ENCODE results near the gene SERHL2.
"Not testable (repeated sequence)": the region's sequence is repeated elsewhere in the genome, so short reads cannot be mapped to it uniquely, and the experiment has no call there.

SERHL2 gene

DNA sequence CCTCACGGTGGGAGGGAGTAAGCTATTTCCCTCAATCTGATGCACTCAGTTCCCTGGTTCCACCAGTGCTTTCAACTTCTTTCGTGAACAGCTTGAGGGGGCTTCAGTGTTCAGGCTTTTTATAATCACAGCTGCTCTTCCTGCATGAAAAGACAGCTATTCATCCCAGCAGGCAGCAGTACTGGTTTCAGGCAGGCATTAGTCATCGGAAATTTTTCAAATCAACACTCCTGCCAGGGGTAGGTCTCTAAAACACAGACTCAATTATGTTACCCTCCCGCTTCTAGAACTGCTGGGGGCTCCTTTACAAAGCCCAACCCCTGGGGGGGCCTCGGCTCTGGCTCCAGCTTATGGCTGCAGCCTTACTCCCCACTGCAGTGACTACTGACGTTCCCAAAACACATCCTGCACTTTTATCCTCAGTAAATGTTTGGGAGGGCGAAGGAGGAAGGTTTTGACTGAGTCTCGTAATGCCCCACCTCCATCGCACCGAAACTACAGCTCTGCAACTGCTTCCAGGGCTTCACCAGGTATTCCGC lies 55.1 kb downstream of the SERHL2 start:
- DNase-seq, result no peak

DNA sequence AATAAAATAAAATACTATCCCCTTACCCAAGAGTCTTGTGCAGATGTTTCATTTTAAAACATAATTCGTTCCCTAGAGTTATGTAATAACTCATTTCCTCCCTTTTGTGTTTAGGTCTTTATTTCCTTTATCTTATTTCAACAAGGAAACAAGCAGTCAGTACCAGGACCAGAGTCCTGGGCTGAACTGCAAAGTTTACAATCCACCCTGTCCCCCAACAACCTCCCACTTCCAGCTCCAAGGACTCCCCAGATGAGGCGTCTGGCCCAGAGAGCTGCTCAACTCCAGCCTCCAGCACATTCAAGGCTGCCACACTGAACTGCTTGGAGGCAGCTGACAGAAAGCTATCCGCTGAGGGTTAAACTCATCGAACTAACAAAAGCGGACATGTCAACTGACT lies 56.4 kb downstream of the SERHL2 start:
- DNase-seq, result no peak

DNA sequence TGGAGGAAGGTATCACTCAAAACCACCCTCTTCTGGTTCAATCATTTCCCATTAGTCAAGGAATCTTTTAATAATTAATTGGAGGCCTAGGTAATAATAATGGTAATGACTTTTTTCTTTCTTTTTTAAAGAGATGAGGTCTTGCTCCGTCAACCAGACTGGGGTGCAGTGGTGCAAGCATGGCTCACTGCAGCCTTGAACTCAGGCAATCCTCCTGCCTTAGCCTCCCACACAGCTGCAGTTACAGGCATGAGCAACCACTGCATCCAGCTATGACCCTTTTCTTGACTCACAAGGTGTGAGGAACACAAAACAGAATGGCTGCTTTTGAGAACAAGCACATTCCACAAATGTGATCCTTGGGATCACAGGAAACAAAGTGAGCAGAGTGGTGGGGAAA lies 57.3 kb downstream of the SERHL2 start:
- no peak for DNase-seq

DNA sequence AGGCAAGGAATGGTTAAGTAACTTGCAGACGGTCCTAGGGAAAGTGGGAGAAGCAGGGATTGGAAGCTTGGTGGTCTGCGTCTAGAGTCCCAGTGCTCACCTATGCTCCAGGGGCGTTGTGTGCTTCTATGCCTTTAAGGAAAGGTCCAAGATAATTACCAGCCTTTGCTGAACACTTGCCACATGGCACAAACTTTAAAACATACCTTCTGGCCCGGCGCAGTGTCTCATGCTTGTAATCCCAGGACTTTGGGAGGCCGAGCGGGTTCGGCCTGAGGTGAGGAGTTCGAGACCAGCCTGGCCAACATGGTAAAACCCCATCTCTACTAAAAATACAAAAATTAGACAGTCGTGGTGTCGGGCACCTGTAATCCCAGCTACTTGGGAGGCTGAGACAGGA lies 58.6 kb downstream of the SERHL2 start:
- no peak for DNase-seq

DNA sequence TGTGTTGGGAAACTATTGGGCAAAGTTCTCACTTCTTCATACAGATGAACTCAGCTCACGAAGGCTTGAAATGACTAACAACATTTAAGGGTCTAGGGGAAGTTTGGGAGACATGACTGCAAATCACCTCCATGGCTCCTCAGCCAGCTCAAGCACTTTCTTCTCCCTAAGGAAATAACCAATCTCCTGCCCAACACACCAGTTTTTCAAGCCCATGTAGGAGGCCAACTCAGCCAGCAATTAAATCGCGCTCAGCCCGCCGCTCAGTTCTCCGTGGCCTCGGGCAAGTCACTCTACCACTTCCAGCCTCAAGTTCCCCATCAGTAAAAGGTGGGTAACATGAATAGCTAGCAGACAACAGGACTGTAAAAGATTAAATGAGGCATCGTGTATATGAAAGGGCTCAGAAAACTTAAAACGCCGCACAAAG lies 60.1 kb downstream of the SERHL2 start:
- DNase-seq, result no peak

DNA sequence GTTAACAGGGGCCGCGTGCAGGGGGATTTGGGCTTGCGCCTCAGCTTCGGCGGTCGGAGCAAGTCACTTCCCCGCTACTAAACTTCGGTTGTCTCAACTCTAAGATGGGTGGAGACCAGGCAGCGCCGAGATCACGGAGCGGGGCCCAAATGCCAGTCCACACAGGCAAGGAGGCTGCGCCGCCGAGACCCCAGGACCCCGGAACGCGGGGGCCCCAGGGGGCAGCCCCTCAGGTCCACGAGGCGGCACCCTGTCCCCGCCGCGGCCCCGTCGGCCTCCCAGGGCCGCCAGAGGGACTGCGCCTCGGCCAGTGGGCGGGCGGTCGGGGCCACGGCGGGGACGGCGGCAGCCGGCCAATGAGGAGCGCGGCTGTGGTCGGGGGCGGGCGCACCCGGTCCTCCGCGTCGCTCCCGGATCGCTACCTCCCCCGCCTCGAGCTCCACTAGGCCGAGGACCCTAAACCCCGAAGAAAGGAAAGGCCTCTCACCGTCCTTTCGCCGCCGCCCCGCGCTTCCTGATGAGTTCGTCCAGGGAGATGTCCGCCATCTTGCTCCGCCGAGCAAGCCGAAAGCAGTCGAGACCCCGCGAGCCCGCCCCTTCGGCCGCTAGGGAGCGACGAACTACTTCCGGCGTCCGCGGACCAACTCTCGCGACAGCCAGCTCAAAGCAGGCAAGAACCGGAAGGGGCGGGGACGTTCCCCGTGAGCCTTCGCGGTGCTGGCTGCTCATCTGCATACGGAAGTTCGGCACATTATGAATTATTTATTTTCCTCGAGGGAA lies 60.7 kb downstream of the SERHL2 start, which contains the start of gene POLDIP3:
TSS of gene POLDIP3 (minus strand) at position 572 of the 780 bp plus-strand sequence. CDS start at position 546, 26 bp downstream.
- DNase-seq, result peak; percentile 95 to 96

GRCh38 chr22:42615092-42615859 lies 61.5 kb downstream of the SERHL2 start:
- peak; percentile 96 to 98 for DNase-seq

DNA sequence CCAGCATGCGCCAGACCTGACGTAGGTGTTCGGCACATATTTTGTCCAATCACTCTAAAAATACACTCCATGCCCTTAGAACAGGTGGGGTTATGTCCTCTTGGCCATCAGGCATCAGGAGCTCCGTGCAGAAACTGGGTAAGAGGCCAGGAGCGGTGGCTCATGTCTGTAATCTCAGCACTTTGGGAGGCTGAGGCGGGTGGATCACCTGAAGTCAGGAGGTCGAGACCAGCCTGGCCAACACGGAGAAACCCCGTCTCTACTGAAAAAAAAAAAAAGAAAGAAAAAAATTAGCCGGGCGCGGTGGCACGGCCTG lies 62.1 kb downstream of the SERHL2 start:
- not testable (repeated sequence) for DNase-seq

DNA sequence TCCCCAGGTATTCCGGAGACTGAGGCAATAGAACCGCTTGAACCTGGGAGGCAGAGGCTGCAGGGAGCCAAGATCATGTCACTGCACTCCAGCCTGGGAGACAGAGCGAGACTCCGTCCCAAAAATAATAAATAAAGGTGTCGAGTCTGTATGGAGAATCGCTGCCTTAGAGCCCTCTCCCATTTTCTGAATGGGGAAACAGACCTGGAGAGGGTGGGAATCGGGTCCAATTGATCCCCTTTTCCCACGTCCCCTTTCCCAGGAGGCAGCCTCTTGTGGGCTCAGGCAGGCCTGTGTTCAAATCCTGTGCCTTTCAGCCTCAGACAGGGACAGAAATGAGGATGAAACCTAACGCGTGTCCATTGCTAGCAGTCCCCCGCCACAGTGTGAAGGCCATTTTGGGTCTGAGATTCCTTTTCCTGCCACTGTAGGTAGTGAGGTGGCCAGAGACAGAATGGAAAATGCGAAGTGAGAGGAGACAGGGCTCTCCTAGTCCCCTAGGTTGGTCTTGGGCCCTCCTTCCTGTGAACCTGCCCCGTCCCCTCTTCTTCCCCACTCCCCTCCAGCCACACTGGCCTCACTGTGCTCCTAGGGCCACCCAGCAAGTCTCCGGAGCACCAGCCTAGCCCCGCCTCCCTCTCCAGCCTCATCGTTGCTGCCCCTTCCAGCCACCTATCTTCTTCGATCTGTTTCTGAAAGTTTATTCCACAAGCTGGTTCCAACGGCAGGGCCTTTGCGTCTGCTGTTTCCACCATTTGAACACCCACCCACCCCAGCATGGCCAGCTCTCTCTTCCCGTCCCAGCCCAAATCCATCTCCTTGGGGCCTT lies 63.6 kb downstream of the SERHL2 start:
- no peak for DNase-seq

- DNase-seq, result no peak
These were observed 65.7 kb downstream of the SERHL2 start for GRCh38 chr22:42619261-42620063.

DNA sequence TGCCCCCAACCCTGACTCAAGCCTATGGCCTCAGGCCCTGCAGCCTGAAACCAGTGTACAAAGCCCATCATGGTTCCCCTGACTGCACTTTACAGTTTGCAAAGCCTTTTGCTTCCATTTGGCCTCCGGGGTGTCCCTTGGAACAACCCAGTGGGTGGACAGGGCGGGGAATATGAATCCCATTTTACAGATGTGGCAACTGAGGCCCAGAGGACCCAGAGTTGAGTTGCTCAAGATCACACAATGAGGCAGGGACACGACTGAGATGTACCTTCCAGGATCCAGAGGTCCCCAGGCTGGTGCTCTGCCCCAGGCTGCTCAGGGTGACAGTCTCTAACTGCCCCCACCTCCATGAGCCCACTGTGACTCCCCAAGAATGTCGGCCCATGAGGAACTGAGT lies 66.3 kb downstream of the SERHL2 start:
- no peak for DNase-seq

DNA sequence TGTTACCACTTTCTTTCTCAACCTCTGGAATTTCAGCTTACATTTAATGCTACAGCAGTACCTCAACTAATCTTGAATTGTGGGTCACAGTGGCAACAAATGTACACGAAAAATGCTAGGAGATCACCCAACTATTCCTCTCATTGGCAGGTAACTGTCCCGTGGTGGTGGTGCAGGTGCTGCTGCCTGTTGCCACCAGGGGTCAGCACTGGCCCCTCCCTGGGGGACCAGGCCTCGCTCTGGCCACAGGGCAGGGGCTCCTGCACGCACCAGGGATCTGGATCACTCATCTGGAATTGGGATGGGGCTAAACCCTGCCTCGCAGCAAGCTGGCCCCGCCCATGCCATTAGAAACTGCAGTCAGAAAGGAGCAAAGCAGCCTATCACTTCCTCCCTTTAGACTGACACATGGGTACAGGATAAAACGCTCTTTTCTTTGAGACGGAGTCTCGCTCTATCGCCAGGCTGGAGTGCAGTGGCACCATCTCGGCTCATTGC lies 67.8 kb downstream of the SERHL2 start:
- DNase-seq, result peak; percentile 35 to 45

DNA sequence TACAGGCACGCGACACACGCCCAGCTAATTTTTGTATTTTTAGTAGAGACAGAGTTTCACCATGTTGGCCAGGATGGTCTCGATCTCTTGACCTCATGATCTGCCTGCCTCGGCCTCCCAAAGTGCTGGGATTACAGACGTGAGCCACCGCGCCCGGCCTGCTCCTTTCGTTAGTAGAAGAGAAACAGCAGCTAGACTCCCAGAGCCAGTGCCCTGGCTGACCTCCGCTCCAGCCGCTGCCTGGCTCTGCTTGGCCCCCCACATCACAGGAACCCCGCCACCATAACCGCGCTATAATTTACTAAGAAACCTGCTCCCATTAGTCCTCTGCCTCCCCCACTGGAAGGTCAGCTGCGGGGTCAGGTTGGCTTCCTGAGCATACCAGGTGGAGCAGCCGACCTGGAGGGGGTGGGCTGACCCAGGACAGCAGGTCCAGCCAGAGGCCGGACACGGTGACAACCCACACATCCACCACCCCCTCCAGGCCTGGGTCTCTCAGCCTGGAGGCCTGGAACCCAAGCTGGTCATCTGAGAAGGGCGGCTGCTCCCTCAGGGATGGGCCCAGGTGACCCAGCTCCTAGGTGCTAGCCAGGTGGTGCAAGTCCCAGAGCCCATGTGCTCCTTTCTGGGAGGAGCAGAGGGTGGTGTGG lies 68.4 kb downstream of the SERHL2 start:
- DNase-seq, result no peak

DNA sequence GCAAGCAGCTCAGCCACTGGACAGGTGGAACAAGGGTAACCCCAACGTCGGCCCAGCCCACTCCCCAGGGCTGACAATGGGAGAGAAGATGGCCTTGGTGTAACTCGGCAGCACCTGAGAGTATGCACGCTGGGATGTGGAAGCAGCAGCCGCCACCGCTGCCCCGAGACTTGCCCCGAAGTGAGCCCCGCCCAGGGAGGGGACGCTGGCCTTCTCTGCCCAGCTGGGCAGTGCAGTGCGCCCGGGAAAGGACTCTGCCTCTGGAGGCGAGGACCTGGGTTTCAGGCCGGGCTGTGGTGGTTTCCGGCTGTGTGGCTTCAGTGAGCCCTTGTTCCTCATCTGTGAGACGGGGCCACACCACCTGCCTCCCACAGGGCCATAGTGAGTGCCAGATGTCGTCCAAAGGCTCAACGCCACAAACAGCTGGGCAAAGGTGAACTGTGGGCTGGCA lies 69.6 kb downstream of the SERHL2 start:
- DNase-seq, result no peak

Measured in SHP77 (cell line).